Measurements from ENCODE around the gene TMEM62.

- TF ChIP-seq, protein P1, sequence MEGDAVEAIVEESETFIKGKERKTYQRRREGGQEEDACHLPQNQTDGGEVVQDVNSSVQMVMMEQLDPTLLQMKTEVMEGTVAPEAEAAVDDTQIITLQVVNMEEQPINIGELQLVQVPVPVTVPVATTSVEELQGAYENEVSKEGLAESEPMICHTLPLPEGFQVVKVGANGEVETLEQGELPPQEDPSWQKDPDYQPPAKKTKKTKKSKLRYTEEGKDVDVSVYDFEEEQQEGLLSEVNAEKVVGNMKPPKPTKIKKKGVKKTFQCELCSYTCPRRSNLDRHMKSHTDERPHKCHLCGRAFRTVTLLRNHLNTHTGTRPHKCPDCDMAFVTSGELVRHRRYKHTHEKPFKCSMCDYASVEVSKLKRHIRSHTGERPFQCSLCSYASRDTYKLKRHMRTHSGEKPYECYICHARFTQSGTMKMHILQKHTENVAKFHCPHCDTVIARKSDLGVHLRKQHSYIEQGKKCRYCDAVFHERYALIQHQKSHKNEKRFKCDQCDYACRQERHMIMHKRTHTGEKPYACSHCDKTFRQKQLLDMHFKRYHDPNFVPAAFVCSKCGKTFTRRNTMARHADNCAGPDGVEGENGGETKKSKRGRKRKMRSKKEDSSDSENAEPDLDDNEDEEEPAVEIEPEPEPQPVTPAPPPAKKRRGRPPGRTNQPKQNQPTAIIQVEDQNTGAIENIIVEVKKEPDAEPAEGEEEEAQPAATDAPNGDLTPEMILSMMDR (IDR thresholded peaks at IDR 0.05; ENCODE audit: low read depth, low read length, poor library complexity, severe bottlenecking) = no peak
- TF ChIP-seq EZH2phosphoT487 (IDR thresholded peaks at IDR 0.05; ENCODE audit: borderline replicate concordance, low read length) = no peak
Measured at GRCh38 chr15:43128980-43129335, 4.4 kb upstream of the TMEM62 start.
